Hematopoietic multipotent progenitor cell treated with erythropoietin and hydrocortisone succinate and interleukin-3 and kit ligand, for 4 days (in vitro differentiated cells): ENCODE results near the gene ZNF516.

Source experiments
- DNase-seq: peaks from one replicate; pipeline ENCODE4 v3.0.0-alpha.2; 2015

ZNF516 gene

GRCh38 chr18:76507830-76508385 lies 12.9 kb upstream of the ZNF516 start:
- no peak for DNase-seq

- DNase-seq, result no peak
Observed at GRCh38 chr18:76506974-76507764, 12.1 kb upstream of the ZNF516 start.

DNA sequence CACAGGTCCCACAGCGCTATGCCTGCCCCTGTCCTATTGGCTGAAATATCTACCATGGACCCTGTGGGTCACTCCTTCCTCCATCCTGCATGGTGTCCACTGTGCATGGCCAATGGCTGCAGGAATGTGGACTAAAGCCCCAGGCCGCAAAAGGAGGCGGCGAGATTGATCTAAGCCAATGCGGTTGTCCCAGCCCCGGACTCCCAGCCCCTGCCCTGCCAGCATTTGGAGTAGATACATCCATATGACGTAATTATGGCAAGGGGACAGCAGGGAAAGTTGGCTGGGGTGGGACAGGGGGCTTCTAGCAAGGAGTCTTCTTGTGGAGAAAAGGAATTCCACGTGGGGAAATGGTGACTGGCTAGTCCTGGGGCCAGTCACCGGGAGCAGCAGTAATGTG lies 11.4 kb upstream of the ZNF516 start:
- DNase-seq, result no peak

GRCh38 chr18:76505614-76506013 lies 10.6 kb upstream of the ZNF516 start:
- DNase-seq, result no peak

DNA sequence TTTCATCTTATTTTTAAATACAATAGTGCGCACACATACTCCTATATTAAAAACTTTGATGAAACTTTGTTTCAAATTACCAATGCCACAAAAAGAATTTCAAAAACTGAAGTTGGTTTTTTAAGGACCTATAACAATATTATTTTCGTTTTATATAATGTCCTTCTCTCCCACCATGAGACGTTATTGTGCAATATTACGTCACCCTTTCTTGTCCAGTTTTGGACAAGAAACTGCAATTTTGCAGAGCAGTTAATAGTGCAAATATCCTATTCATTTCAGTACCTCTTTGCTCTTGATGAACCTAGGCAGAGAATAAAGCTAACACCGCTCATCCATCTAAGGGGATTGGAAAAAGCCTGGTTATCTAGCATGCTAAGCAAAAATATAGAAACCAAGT lies 9.7 kb upstream of the ZNF516 start:
- no peak for DNase-seq

- DNase-seq, result no peak
Observed at GRCh38 chr18:76503649-76504386, 8.8 kb upstream of the ZNF516 start.

- DNase-seq, result no peak
Observed at GRCh38 chr18:76502551-76502950, 7.5 kb upstream of the ZNF516 start.

DNA sequence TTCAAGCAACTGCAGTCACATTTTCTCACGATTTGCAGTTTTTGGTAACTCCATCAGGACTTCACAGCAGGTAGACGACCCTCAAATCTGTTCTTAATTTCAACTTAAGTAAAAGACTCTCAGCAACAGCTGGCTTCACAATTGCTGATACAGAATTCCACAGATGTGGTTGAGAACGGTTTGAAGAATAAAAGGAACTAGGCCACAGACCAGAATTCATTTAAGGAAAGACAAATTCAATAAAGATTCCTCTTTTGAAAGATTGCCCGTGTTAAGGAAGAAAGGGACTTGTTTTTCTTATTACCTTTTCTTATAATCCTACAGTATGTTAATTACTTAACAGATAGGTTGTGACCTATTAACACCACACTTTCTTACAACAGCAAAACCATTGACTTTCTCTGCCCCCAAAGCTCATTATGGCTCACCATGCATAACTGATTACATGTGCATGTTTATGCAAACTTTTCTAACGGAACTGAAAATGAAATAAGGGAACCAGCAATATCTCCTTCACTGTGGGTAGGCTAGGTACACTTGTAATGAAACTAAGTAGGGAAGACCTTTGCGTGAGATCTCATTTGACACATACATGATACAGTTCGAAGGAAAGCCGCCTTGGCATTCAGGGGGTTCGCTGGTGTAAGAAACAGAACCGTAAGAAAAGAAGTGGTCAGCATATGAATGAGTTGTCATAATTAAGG lies 4.7 kb upstream of the ZNF516 start:
- no peak for DNase-seq

GRCh38 chr18:76499021-76499420 lies 4.0 kb upstream of the ZNF516 start:
- DNase-seq, result no peak

DNA sequence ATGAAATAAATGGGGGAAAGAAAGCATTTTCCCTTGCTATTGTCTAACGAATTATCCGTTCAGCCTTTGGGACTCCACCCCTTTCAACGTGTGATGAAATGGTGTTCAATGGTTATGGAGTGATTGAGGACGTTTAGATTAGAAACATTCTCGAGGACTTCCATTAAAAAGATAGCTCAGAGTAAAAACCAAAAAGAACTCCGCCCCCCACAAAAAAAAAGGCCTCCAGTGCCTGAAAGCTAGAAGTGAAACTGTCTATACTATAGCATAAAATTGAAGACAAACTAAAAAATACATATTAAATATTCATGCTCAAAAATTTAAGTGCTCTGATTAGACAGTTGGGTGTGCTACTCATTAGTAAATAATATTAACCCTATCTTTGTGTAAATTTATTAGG lies 3.0 kb upstream of the ZNF516 start:
- no peak for DNase-seq

DNA sequence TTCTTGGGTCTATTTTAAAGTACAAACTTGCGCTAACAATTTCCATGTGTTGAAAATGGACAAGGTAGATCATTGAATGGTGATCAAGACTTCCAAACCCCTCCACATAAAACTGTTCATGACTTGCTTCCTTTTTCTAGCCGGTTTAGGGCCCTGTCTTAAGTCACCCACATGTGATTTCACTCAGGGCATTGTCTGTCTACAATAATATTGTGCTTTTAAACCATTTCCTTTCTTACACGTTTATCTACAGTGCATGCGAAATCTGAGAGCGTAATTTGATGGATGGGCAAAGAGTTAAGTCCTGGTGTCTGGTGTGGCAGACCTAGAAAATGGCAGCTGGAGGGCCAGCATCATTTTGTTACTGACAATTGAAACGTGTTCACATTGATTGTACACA lies 2.0 kb upstream of the ZNF516 start:
- no peak for DNase-seq

DNA sequence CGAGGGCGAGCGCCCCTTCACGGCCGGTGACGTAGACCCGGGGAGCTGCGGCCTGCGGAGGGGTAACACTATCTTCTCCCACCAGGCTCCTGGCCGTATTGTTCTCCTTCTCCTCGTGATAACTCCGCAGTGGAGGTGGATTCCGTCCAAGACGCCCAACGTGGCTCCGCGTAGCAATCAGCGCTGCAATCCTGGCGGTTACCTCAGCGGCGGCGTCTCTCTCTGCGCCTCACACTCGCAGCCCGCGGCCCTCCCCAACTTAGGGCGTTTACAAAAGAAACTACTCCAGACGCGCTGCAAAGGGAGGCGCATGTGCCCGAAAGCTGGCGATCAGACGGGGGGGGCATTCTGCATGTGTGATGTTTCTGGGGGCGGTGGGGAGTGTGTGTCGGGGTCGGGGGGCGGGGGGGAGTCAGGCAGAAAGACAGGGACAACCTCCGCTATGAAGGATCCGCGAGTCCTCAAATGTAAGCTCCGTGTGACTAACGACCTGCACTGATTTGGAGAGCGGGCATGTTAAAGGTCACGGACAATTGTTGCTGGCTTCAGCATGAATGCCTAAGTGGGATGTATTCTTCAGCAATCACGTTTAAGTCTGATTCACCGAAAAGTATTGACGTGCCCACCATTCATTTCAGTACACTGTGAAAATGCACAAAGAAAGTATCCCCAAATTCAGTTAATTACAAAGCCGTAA lies 1.3 kb upstream of the ZNF516 start:
- DNase-seq, result peak; percentile 93

DNA sequence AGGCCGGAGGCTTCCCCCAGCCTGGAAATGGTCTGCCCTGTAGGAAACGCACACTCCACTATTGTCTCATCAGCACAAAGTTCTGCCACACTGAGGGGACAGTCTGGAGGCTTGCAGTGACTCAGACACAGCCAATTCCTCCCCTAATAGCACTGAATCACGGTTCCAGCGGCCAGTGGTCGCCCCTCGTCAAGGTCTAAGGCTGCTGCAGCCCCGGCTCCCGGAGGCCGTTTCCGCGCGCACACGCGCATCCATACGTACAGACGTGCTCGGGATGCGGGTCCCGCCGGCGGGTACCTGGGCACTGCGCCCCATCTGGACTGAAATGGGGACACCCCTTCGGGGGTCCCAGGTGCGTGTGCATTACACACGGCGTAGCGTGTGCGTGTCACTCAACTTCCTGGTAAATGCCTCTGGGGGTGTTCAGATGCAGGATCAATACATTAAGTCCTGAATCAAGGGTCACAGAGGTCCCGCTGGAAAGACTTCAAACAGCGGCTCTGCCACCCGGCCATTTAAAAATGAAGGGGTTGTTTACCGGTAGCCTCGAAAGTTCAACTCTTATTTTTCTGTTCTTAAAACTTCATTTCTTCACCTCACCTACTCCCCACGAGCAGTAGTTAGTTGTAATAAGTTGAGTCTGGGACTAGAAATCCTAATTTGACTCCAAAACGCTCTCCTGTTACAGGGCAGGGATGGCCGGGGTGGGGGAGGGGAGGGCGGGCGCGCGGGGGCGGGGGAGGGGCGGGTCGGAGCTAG lies 572 bp upstream of the ZNF516 start:
- peak; percentile 75 for DNase-seq

DNA sequence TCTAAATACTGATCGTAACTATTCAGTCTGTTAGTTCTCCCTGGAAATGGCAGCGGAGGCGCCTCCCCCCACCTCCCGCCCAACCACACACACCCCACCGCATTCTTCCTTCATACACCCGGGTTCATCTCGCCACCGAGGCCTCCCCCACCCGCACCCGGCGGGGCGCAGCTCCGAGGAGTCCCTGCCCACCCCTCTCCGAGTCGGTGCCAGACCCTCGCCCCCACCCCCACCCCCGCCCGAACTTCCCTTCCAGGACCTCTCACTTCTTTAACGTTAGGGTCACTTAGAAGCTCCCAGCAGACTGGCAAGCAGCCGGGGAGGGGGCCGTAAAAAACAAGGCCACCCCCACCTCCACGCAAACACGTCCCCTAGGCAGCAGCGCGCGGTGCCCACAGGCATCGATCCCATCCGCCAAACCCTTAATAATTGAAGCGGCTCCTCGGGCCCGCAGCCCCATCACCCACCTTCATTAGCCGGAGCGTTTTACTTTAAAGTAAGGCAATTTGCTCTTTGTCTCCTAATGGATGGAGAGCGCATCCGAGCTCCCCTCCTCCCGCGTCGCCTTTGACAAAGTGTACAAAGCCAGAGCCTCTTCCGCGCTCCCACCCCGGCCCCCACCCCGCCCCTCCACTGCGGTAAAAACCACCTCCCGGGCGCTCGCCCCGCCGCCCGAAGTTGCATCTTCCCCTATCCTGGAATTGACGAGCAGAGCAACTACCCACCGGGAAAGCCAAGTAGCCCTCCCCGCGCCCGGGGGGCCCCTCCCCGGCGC lies 624 bp downstream of the ZNF516 start:
- peak; percentile 77 for DNase-seq

DNA sequence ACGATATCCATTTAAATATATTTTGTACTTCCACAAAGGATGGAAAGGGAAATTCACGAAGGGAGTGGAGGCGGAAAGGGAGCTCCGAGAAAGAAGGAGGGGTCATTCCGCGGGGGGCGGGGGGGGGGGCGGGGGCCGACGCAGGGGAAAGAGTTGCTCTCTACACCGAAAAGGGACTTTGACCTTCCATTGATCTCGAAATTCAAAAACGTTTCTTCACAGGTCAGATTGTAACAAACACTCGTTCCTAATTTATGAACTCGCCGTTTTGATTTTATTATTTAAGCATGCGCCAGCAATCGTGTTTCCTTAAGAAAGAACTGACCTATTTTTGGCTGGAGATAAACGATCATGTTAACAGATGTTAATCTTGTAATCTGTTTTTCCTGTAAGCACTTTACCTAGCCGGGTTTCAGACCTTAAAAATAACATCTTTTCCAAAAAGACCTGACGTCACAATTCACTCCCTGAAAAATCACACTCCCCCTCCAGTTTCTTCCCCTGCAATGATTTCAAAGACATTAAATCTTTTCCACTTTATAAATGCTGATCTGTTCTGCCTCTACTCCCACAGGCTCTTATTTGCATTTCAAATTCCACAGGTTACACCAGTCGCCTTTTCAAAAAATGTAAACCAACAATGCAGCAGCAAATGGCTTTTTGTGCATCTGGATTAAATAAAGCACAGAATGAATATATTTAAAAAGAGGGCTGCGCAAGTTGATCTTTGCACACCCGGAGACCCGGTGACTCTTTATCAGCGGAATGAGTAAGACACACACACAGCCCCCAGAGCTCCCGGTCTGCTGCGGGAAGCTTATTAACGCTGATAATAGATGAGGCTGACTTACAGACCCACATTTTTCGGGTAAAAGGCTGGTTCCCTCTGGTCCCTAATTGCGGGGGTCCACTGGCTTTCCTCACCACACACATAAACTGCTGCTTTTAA lies 1.6 kb downstream of the ZNF516 start:
- DNase-seq, result peak; percentile 90

DNA sequence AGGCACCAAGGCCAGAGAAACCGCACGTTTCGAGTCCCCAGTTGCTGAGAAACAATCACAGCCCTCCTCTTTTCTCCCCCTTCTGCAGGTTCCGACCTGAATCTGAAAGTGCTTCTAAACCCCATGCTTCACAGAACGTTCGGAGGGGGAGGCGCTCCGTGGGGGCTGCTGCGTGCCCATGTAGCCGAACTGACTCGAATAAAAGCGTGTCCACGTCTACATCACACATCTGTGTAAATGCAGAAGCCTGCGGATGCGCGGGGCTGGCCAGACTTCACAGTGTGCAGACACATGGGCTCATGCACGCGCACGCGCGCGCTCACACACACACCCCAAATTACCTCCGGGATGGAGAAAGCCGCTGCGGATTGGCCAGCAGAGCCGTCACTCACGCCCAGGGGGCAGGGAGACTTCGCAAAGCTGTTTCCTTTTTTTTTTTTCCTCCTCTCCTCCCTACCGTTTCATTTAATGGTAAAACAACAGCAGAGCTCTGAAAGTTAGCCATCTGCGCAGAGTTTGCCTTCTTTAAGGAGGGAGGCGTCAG lies 2.3 kb downstream of the ZNF516 start:
- DNase-seq, result peak; percentile 99

GRCh38 chr18:76491776-76492668 lies 3.0 kb downstream of the ZNF516 start:
- no peak for DNase-seq

GRCh38 chr18:76491473-76491775 lies 3.6 kb downstream of the ZNF516 start:
- peak; percentile 76 for DNase-seq
